ENCODE data around the gene PRDX6. TPM values are rescaled to one million over a fixed set of nuclear protein-coding genes. Genes with fewer than 3 reads are reported as not detected.

PRDX6 gene
- total and polyA plus RNA-seq, 2 of the 4 experiments (the other 2 are of a cell fraction) = 373 to 426 TPM

DNA sequence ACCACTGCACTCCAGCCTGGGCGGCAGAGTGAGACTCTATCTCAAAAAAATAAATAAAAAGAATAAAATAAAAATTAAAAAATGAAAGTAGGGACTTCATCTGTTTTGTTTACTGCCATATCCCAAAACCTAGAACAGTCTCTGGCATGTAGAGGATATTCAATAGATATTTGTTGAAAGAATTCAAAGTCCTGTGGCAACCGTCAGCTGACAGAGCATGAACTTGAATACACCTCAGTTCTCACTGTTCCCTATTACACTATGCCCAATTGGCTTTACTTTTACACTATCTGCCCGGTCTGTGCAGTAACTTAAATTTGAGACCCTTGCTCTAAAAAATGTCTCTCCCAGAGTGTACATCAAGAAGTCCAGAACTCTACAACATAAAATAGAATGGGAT, 46.2 kb downstream of the PRDX6 start:
- Histone ChIP-seq H2BK15ac (ENCODE audit: low read depth, low read length) (no peak overlapping the region), H3K14ac (replicated peaks; ENCODE audit: low read depth, low read length) (no peak overlapping the region), H4K8ac (ENCODE audit: low read depth in 2 of 2, low read length in 2 of 2) (no peak overlapping the region), H3K27ac (ENCODE audit: insufficient read depth, low read length) (no peak overlapping the region), H3K23ac (ENCODE audit: low read depth, low read length) (no peak overlapping the region), H2BK20ac (ENCODE audit: low read depth, low read length) (no peak overlapping the region), H4K20me1 (ENCODE audit: insufficient read depth, low read length) (no peaks in the 10 kb centered on the region), H3K4me1 (ENCODE audit: control insufficient read depth, insufficient read depth, low read length) (no peaks in the 10 kb centered on the region), H2AK9ac (replicated peaks; ENCODE audit: low read depth, low read length, poor library complexity) (no peak overlapping the region), H3K56ac (ENCODE audit: extremely low read depth, insufficient read depth, low read length) (no peak overlapping the region), H2BK5ac (ENCODE audit: low read depth, low read length, poor library complexity, severe bottlenecking) (no peak overlapping the region), H2BK120ac (ENCODE audit: low read depth, low read length) (no peak overlapping the region), H3K9ac (ENCODE audit: low read depth, low read length) (no peak overlapping the region), H3K9me3 (ENCODE audit: control insufficient read depth, insufficient read depth, low read length) (no peaks in the 10 kb centered on the region), H4K5ac (ENCODE audit: low read depth, low read length) (no peak overlapping the region), H2AK5ac (ENCODE audit: low read depth, low read length) (no peak overlapping the region), H3K4me2 (ENCODE audit: low read depth, low read length) (no peak overlapping the region), H2AFZ (replicated peaks; ENCODE audit: low read length, poor library complexity) (no peak overlapping the region), H3K18ac (ENCODE audit: low read depth, low read length) (no peak overlapping the region), H3K79me1 (ENCODE audit: low read depth in 1 of 2, low read length in 2 of 2) (no peaks in the 10 kb centered on the region), H3K4ac (ENCODE audit: low read depth, low read length) (no peak overlapping the region), H3K4me3 (ENCODE audit: insufficient read depth, low read depth, low read length) (no peak overlapping the region), H4K91ac (ENCODE audit: insufficient read depth, low read depth, low read length) (no peak overlapping the region), H3K36me3 (ENCODE audit: control insufficient read depth, insufficient read depth, low read length) (no peaks in the 10 kb centered on the region), H3K27me3 (ENCODE audit: control insufficient read depth, insufficient read depth, low read length) (peaks cover 2% of the 10 kb centered on the region; the same call in 1 of the 2 replicates), H3K9me1 (ENCODE audit: insufficient read depth, low read length) (no peaks in the 10 kb centered on the region)
- no CpG with 5 or more reads among the region's 3 CpGs for WGBS, 2 experiments (ENCODE audit: extremely low coverage in 2 of 2, insufficient read length in 1 of 2)
- no TSS peak for BruUV-seq (replicated peaks)
- in situ Hi-C loops (cut with MboI; ENCODE audit: low sequenced_read_pairs) (no loop called here), intact Hi-C loops (cut with micrococcal nuclease) (no loop called here), dilution Hi-C loops (cut with HindIII; ENCODE audit: low sequenced_read_pairs, unreplicated experiment) (no loop called here)
- ATAC-seq (ENCODE audit: low read depth) (no peak), DNase-seq (no peak)
- TF ChIP-seq MXI1 (IDR thresholded peaks at IDR 0.05; ENCODE audit: borderline replicate concordance, low read depth, low read length) (no peak), SMC3 (IDR thresholded peaks at IDR 0.05; ENCODE audit: low read depth, low read length) (no peak), CHD1 (IDR thresholded peaks at IDR 0.05; ENCODE audit: low read depth, low read length) (no peak), BHLHE40 (IDR thresholded peaks at IDR 0.05; ENCODE audit: low read depth, low read length) (no peak), MAFK (IDR thresholded peaks at IDR 0.05; ENCODE audit: low read depth, low read length) (no peak), CEBPB (IDR thresholded peaks at IDR 0.05; ENCODE audit: low read depth, low read length) (no peak), NFE2L2 (IDR thresholded peaks at IDR 0.05; ENCODE audit: low read depth, low read length) (no peak), RCOR1 (IDR thresholded peaks at IDR 0.05; ENCODE audit: insufficient replicate concordance, low read length) (no peak), POLR2A (IDR thresholded peaks at IDR 0.05; ENCODE audit: low read depth, low read length) (no peak), MAZ (IDR thresholded peaks at IDR 0.05; ENCODE audit: borderline replicate concordance, low read depth, low read length) (no peak), RAD21 (IDR thresholded peaks at IDR 0.05; ENCODE audit: low read length) (no peak)
- TF ChIP-seq, protein P1, sequence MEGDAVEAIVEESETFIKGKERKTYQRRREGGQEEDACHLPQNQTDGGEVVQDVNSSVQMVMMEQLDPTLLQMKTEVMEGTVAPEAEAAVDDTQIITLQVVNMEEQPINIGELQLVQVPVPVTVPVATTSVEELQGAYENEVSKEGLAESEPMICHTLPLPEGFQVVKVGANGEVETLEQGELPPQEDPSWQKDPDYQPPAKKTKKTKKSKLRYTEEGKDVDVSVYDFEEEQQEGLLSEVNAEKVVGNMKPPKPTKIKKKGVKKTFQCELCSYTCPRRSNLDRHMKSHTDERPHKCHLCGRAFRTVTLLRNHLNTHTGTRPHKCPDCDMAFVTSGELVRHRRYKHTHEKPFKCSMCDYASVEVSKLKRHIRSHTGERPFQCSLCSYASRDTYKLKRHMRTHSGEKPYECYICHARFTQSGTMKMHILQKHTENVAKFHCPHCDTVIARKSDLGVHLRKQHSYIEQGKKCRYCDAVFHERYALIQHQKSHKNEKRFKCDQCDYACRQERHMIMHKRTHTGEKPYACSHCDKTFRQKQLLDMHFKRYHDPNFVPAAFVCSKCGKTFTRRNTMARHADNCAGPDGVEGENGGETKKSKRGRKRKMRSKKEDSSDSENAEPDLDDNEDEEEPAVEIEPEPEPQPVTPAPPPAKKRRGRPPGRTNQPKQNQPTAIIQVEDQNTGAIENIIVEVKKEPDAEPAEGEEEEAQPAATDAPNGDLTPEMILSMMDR (conservative IDR thresholded peaks at IDR 0.05; ENCODE audit: low read depth, low read length) = no peak
- TF ChIP-seq, protein P2, sequence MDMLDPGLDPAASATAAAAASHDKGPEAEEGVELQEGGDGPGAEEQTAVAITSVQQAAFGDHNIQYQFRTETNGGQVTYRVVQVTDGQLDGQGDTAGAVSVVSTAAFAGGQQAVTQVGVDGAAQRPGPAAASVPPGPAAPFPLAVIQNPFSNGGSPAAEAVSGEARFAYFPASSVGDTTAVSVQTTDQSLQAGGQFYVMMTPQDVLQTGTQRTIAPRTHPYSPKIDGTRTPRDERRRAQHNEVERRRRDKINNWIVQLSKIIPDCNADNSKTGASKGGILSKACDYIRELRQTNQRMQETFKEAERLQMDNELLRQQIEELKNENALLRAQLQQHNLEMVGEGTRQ (IDR thresholded peaks at IDR 0.05; ENCODE audit: low read depth, low read length) = no peak
- CTCF ChIA-PET = no interaction called here
- POLR2A ChIA-PET (ENCODE audit: unreplicated experiment) = no interaction called here

All from IMR-90 (cell line).